GM18867 (cell line): ENCODE data around the gene CRYBB3.
"Not testable (repeated sequence)": the region's sequence is repeated elsewhere in the genome, so short reads cannot be mapped to it uniquely, and the experiment has no call there.

Experiments used
- ATAC-seq: cut with Tn5 transposase; IDR thresholded peaks from one replicate; pipeline ENCODE4 v1.9.1; 2021; ENCODE audit warnings: mild to moderate bottlenecking, moderate library complexity; ENCODE audit not compliant: unreplicated experiment

Gene CRYBB3

GRCh38 chr22:25238058-25238457 is 38.4 kb downstream of the CRYBB3 start:
- not testable (repeated sequence) for ATAC-seq

GRCh38 chr22:25255169-25255568 is 55.5 kb downstream of the CRYBB3 start:
- ATAC-seq: not testable (repeated sequence)
